WERI-Rb-1 (cell line): ENCODE data around the gene EML1.

ENCODE experiments used
- DNase-seq: peaks from one replicate; pipeline ENCODE4 v3.0.0-alpha.2; 2020
- H3K27ac ChIP-seq: fragments of 250-450 bp; sonication (Bioruptor Pico); 2 replicates; pipeline ENCODE4 v1.5.1; 2020; ENCODE audit warnings: mild to moderate bottlenecking, moderate library complexity
- H3K27me3 ChIP-seq: fragments of 250-450 bp; sonication (Bioruptor Pico); 2 replicates; pipeline ENCODE4 v1.5.1; 2021; ENCODE audit warnings: mild to moderate bottlenecking, low read depth, moderate library complexity; ENCODE audit not compliant: insufficient read depth, severe bottlenecking
- H3K36me3 ChIP-seq: fragments of 250-450 bp; sonication (Bioruptor Pico); 2 replicates; pipeline ENCODE4 v1.5.1; 2020; ENCODE audit warnings: mild to moderate bottlenecking, moderate library complexity
- H3K4me3 ChIP-seq: 2 replicates; pipeline ENCODE4 v1.5.1; 2011; ENCODE audit warnings: low read depth, mild to moderate bottlenecking, control low read depth, low read length
- H3K9me3 ChIP-seq: fragments of 250-450 bp; sonication (Bioruptor Pico); 2 replicates; pipeline ENCODE4 v1.5.1; 2021; ENCODE audit warnings: mild to moderate bottlenecking, moderate library complexity; ENCODE audit not compliant: severe bottlenecking
- CTCF ChIP-seq: IDR thresholded peaks from 2 replicates; pipeline ENCODE4 v1.5.1; 2011; ENCODE audit warnings: low read depth, mild to moderate bottlenecking, control low read depth, inconsistent platforms, low read length

Gene EML1

GRCh38 chr14:99983251-99984015, 190.2 kb downstream of the EML1 start:
- Histone ChIP-seq H3K36me3 (no peaks in the 10 kb centered on the region; the same call in 1 of the 2 replicates), H3K27ac (no peak overlapping the region; the same call in 1 of the 2 replicates)
- DNase-seq = no peak

DNA sequence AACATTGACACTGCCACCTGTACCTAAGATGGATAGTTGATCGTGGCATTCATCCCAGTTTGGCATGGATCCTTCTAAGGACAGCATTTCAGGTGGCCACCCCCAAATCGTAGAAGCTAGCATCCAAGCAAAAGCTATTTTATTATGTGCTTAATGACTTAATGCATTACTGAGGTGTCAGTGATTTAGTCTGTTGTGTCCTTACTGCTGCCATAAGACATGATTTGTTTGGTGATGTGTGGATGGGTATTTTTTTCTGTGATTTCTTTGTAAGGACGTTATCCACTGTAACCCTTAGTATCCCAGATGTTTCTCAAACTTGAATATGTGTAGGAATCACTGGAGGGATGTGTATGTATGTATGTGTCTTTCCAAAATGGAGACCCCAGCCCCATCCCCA, 190.8 kb downstream of the EML1 start:
- Histone ChIP-seq H3K4me3 (no peak overlapping the region), H3K27me3 (no peaks in the 10 kb centered on the region), H3K36me3 (no peaks in the 10 kb centered on the region; the same call in 1 of the 2 replicates), H3K27ac (no peak overlapping the region), H3K9me3 (peaks cover 3% of the 10 kb centered on the region)
- no peak for DNase-seq
- no peak for TF ChIP-seq CTCF

More at GRCh38 chr14:99983251-99984015, 190.2 kb downstream of the EML1 start:
- no peak for TF ChIP-seq CTCF
- no peaks in the 10 kb centered on the region for H3K27me3 ChIP-seq
- H3K9me3 ChIP-seq = peaks cover 3% of the 10 kb centered on the region
- H3K4me3 ChIP-seq = no peak overlapping the region

DNA sequence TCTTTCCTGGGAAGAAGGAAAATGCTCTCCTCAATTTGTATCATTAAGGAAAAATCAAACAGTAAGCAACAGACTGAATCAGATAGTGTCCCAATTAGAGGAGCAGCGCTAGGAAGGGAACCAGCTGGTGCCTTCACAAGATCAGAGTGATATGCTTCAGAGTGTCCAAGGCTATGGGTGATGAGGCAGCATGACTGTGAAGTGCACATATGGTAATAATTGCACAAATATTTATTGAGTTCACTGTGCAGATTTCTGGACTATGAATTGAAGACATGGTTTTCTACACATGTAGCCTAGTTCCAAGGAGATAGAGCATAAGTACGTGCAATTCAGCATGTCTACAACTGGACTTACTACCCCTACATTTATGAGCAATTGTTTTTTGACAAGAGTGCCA, 193.2 kb downstream of the EML1 start:
- Histone ChIP-seq H3K36me3 (no peaks in the 10 kb centered on the region; the same call in 1 of the 2 replicates), H3K4me3 (no peak overlapping the region), H3K27ac (no peak overlapping the region), H3K9me3 (peaks cover 3% of the 10 kb centered on the region), H3K27me3 (no peaks in the 10 kb centered on the region)
- no peak for DNase-seq
- no peak for TF ChIP-seq CTCF

DNA sequence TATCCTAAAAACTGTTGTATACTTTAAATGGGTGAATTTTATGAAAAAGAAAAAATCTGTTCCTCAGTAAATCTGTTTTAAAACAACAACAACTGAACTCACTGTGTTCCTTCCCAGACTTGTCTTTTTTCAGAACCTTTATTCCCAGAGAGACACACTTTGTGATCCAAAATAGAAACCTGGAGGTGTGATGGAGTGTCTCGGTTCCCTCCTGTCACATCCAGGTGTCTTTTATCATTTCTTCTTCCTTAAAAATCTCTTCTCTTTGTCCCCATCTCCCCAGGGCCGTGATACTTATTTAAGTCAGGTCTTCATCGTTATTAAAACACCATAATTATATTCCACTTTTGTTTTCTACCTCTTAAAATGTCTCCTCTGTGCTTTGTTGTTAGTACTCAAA, 195.8 kb downstream of the EML1 start:
- H3K36me3 ChIP-seq = no peaks in the 10 kb centered on the region; the same call in 1 of the 2 replicates
- no peak overlapping the region for H3K27ac ChIP-seq
- no peak for DNase-seq
- H3K4me3 ChIP-seq = no peak overlapping the region
- H3K9me3 ChIP-seq = peaks cover 3% of the 10 kb centered on the region
- no peak for TF ChIP-seq CTCF
- H3K27me3 ChIP-seq = no peaks in the 10 kb centered on the region

GRCh38 chr14:99990268-99991170, 197.3 kb downstream of the EML1 start:
- Histone ChIP-seq H3K27me3 (no peaks in the 10 kb centered on the region), H3K9me3 (peaks cover 3% of the 10 kb centered on the region), H3K4me3 (no peak overlapping the region), H3K27ac (no peak overlapping the region), H3K36me3 (no peaks in the 10 kb centered on the region)
- TF ChIP-seq CTCF = no peak
- no peak for DNase-seq
